Right atrium auricular region (tissue), 2 donors: ENCODE measurements around the gene HEMK1. TPM values are rescaled to one million over a fixed set of nuclear protein-coding genes. Genes with fewer than 3 reads are reported as not detected.

ENCODE experiments used
- DNase-seq: peaks from one replicate; pipeline ENCODE4 v3.0.0-alpha.2; 2019; ENCODE audit warnings: low spot score
- H3K27ac ChIP-seq, 2 donors: fragments of 200-600 bp; sonication (generic); 1 replicate in 1 of 2; 2 replicates in 1 of 2; pipeline ENCODE4 v1.5.1; 2016 to 2019
- H3K27me3 ChIP-seq, 2 donors: fragments of 200-600 bp; sonication (generic); one replicate each; pipeline versions ENCODE4 v1.5.1 to v1.6.0; 2017 to 2019
- H3K36me3 ChIP-seq: fragments of 200-600 bp; sonication (generic); one replicate; pipeline ENCODE4 v1.5.1; 2016
- H3K4me1 ChIP-seq, 2 donors: fragments of 200-600 bp; sonication (generic); one replicate each; pipeline versions ENCODE4 v1.5.1 to v1.6.0; 2017 to 2019
- H3K4me3 ChIP-seq, 2 donors: fragments of 200-600 bp; sonication (generic); 1 replicate in 1 of 2; 2 replicates in 1 of 2; pipeline ENCODE4 v1.5.1; 2017 to 2019; ENCODE audit warnings: mild to moderate bottlenecking in 1 of 2, moderate library complexity in 1 of 2
- H3K9me3 ChIP-seq, 2 donors: fragments of 200-600 bp; sonication (generic); one replicate each; pipeline ENCODE4 v1.5.1; 2019
- CTCF ChIP-seq, 2 donors: fragments of 200-600 bp; sonication (generic); IDR thresholded peaks; one replicate each; pipeline ENCODE4 v1.5.1; 2019; ENCODE audit warnings: antibody characterized with exemption in 2 of 2
- total RNA-seq, 2 donors: library from RNA; depleted of rRNA; stranded (reverse); fragments of >200 nt; gene quantifications; one replicate each; pipeline ENCODE4 v1.1.0, GENCODE V29; 2016

The HEMK1 gene
- total RNA-seq, 2 donors from 2014 or later, result 7.2 to 9.6 TPM

GRCh38 chr3:50625231-50626182 is 56.2 kb downstream of the HEMK1 start:
- no peak overlapping the region for H3K4me3 ChIP-seq
- H3K36me3 ChIP-seq, result peaks cover 6% of the 10 kb centered on the region
- TF ChIP-seq CTCF (IDR thresholded peaks at IDR 0.05), result no peak
- DNase-seq, result no peak
- peaks cover 0 to 85% of the 10 kb centered on the region in 2 donors for H3K4me1 ChIP-seq
- H3K9me3 ChIP-seq, result no peaks in the 10 kb centered on the region
- peak overlapping the region; percentile 79 to 97 for H3K27ac ChIP-seq
- H3K27me3 ChIP-seq, result no peaks in the 10 kb centered on the region

- Histone ChIP-seq H3K27me3 (no peaks in the 10 kb centered on the region), H3K4me3 (no peak overlapping the region), H3K9me3 (no peaks in the 10 kb centered on the region), H3K4me1 (peaks cover 0 to 88% of the 10 kb centered on the region in 2 donors), H3K27ac (peak overlapping the region; percentile 79 to 97), H3K36me3 (peaks cover 6% of the 10 kb centered on the region)
- no peak for DNase-seq
- no peak for TF ChIP-seq CTCF (IDR thresholded peaks at IDR 0.05)
Measured at GRCh38 chr3:50626401-50626800, 57.1 kb downstream of the HEMK1 start.

GRCh38 chr3:50627407-50628051 is 58.2 kb downstream of the HEMK1 start:
- peak overlapping the region; percentile 79 to 97 for H3K27ac ChIP-seq
- no peaks in the 10 kb centered on the region for H3K9me3 ChIP-seq
- H3K36me3 ChIP-seq, result peaks cover 5% of the 10 kb centered on the region
- peak in 1 of 2 donors; percentile 58 for TF ChIP-seq CTCF (IDR thresholded peaks at IDR 0.05)
- H3K27me3 ChIP-seq, result no peaks in the 10 kb centered on the region
- peak; percentile 82 for DNase-seq
- peaks cover 0 to 96% of the 10 kb centered on the region in 2 donors for H3K4me1 ChIP-seq
- no peak overlapping the region for H3K4me3 ChIP-seq

GRCh38 chr3:50628601-50629000 is 59.3 kb downstream of the HEMK1 start:
- H3K4me1 ChIP-seq, result peaks cover 0 to 96% of the 10 kb centered on the region in 2 donors
- H3K27me3 ChIP-seq, result no peaks in the 10 kb centered on the region
- no peaks in the 10 kb centered on the region for H3K36me3 ChIP-seq
- no peak overlapping the region for H3K4me3 ChIP-seq
- DNase-seq, result no peak
- H3K27ac ChIP-seq, result peak overlapping the region; percentile 79 to 97
- no peaks in the 10 kb centered on the region for H3K9me3 ChIP-seq
- TF ChIP-seq CTCF (IDR thresholded peaks at IDR 0.05), result no peak

GRCh38 chr3:50630394-50630793 is 61.1 kb downstream of the HEMK1 start:
- no peaks in the 10 kb centered on the region for H3K9me3 ChIP-seq
- H3K4me1 ChIP-seq, result peaks cover 0 to 84% of the 10 kb centered on the region in 2 donors
- no peak for DNase-seq
- H3K4me3 ChIP-seq, result no peak overlapping the region
- no peaks in the 10 kb centered on the region for H3K27me3 ChIP-seq
- no peaks in the 10 kb centered on the region for H3K36me3 ChIP-seq
- no peak for TF ChIP-seq CTCF (IDR thresholded peaks at IDR 0.05)
- peak overlapping the region; percentile 13 to 97 for H3K27ac ChIP-seq
